CD14-positive monocyte (primary cell): ENCODE data around the gene TMEM169. TPM values are rescaled to one million over a fixed set of nuclear protein-coding genes. Genes with fewer than 3 reads are reported as not detected.
A peak's percentile ranks its signal among the peaks of the same experiment; 100 is the strongest.

ENCODE experiments used
- DNase-seq, 3 donors: peaks; one replicate each; pipeline ENCODE4 v3.0.0-alpha.2; 2011 to 2022
- H2AFZ ChIP-seq: 2 replicates; pipeline ENCODE4 v1.6.0; 2012; ENCODE audit warnings: mild to moderate bottlenecking, low read depth, low read length, inconsistent platforms; ENCODE audit not compliant: insufficient read depth, poor library complexity, severe bottlenecking
- H3K27ac ChIP-seq, 2 donors: 1 replicate in 1 of 2; 2 replicates in 1 of 2; pipeline ENCODE4 v1.5.1; 2012 to 2013; ENCODE audit warnings: low read length in 2 of 2, control low read depth in 1 of 2, inconsistent platforms in 1 of 2, low read depth in 1 of 2, mild to moderate bottlenecking in 1 of 2
- H3K27me3 ChIP-seq, 2 donors: one replicate each; pipeline versions ENCODE4 v1.6.0 to v1.6.1; 2011 to 2013; ENCODE audit warnings: low read length in 2 of 2; ENCODE audit not compliant: control insufficient read depth in 2 of 2, insufficient read depth in 2 of 2
- H3K36me3 ChIP-seq, 2 donors: replicated peaks in 1 of 2; 1 replicate in 1 of 2; 2 replicates in 1 of 2; pipeline versions ENCODE4 v1.5.1 to v1.6.1; 2012 to 2013; ENCODE audit warnings: low read length in 2 of 2, control low read depth in 1 of 2, inconsistent platforms in 1 of 2, mild to moderate bottlenecking in 1 of 2; ENCODE audit not compliant: insufficient read depth in 2 of 2, control insufficient read depth in 1 of 2
- H3K4me1 ChIP-seq, 2 donors: 1 replicate in 1 of 2; 2 replicates in 1 of 2; pipeline versions ENCODE4 v1.5.1 to v1.6.1; 2012 to 2013; ENCODE audit warnings: low read length in 2 of 2, control low read depth in 1 of 2, inconsistent platforms in 1 of 2, mild to moderate bottlenecking in 1 of 2, moderate library complexity in 1 of 2; ENCODE audit not compliant: insufficient read depth in 2 of 2, control insufficient read depth in 1 of 2
- H3K4me2 ChIP-seq: replicated peaks from 2 replicates; pipeline ENCODE3; 2012; ENCODE audit warnings: low read length, moderate library complexity, mild to moderate bottlenecking; ENCODE audit not compliant: poor library complexity, severe bottlenecking; ENCODE audit errors: extremely low read depth
- H3K4me3 ChIP-seq, 3 experiments: fragments of 200-600 bp in 1 of 3; sonication (generic) in 1 of 3; replicated peaks in 1 of 3; 1 replicate in 2 of 3; 2 replicates in 1 of 3; pipeline ENCODE4 v1.5.1; 2011 to 2013; ENCODE audit warnings: low read length in 3 of 3, mild to moderate bottlenecking in 3 of 3, control low read depth in 2 of 3, low read depth in 2 of 3, inconsistent platforms in 1 of 3, moderate library complexity in 1 of 3
- H3K79me2 ChIP-seq: 2 replicates; pipeline ENCODE4 v1.6.0; 2012; ENCODE audit warnings: mild to moderate bottlenecking, control low read depth, inconsistent platforms, low read length, moderate library complexity; ENCODE audit not compliant: insufficient read depth
- H3K9ac ChIP-seq: 2 replicates; pipeline ENCODE4 v1.6.0; 2017; ENCODE audit warnings: low read length, mild to moderate bottlenecking; ENCODE audit not compliant: insufficient read depth, poor library complexity, severe bottlenecking
- H3K9me3 ChIP-seq, 2 donors: replicated peaks in 1 of 2; 1 replicate in 1 of 2; 2 replicates in 1 of 2; pipeline versions ENCODE4 v1.5.1 to v1.6.1; 2012 to 2013; ENCODE audit warnings: low read length in 2 of 2, control low read depth in 1 of 2; ENCODE audit not compliant: control insufficient read depth in 1 of 2, insufficient read depth in 1 of 2
- H4K20me1 ChIP-seq: 2 replicates; pipeline ENCODE4 v1.6.0; 2012; ENCODE audit warnings: mild to moderate bottlenecking, low read length, control low read depth, moderate library complexity; ENCODE audit not compliant: insufficient read depth
- H3K27ac Mint-ChIP-seq, 7 donors: one replicate each; pipeline ENCODE4 v1.8.0; 2020; ENCODE audit warnings: mild to moderate bottlenecking in 7 of 7, mixed read lengths in 7 of 7, moderate library complexity in 6 of 7, inconsistent platforms in 2 of 7
- H3K27me3 Mint-ChIP-seq, 3 donors: one replicate each; pipeline ENCODE4 v1.8.0; 2021 to 2022; ENCODE audit warnings: low read depth in 3 of 3, mild to moderate bottlenecking in 3 of 3, mixed read lengths in 3 of 3, moderate library complexity in 3 of 3, inconsistent platforms in 1 of 3
- H3K36me3 Mint-ChIP-seq, 2 donors: one replicate each; pipeline ENCODE4 v1.8.0; 2020; ENCODE audit warnings: mixed read lengths in 2 of 2, inconsistent platforms in 1 of 2, mild to moderate bottlenecking in 1 of 2
- H3K4me1 Mint-ChIP-seq: one replicate; pipeline ENCODE4 v1.8.0; 2020; ENCODE audit warnings: mild to moderate bottlenecking, mixed read lengths
- H3K4me3 Mint-ChIP-seq, 2 donors: one replicate each; pipeline ENCODE4 v1.8.0; 2020; ENCODE audit warnings: mild to moderate bottlenecking in 2 of 2, mixed read lengths in 2 of 2, moderate library complexity in 1 of 2
- H3K9me3 Mint-ChIP-seq, 7 donors: one replicate each; pipeline ENCODE4 v1.8.0; 2020 to 2022; ENCODE audit warnings: mixed read lengths in 7 of 7, mild to moderate bottlenecking in 6 of 7, moderate library complexity in 6 of 7, inconsistent platforms in 2 of 7
- CTCF ChIP-seq: fragments of 200-600 bp; IDR thresholded peaks from one replicate; pipeline ENCODE4 v1.8.0; 2022; ENCODE audit warnings: antibody characterized with exemption, mild to moderate bottlenecking
- WGBS: methylation state at CpG from one replicate; pipeline ENCODE4 v1.1.5; 2013; ENCODE audit warnings: missing lambda C conversion rate; ENCODE audit not compliant: insufficient coverage; 5-methylcytosine and 5-hydroxymethylcytosine counted together
- intact Hi-C, 2 donors: fragments of 100-400 bp; cut with micrococcal nuclease; formaldehyde crosslinking; loops; one replicate each; pipeline versions ENCODE4 v1.15.0 to v1.15.1; 2023
- polyA plus RNA-seq, 3 donors: library from polyadenylated mRNA; depleted of rRNA in 1 of 3; unstranded in 2 of 3; stranded (reverse) in 1 of 3; fragments of 300-500 nt in 2 of 3; fragments of >200 nt in 1 of 3; fragmentation: Illumina TruSeq in 2 of 3; gene quantifications; 1 replicate in 2 of 3; 2 replicates in 1 of 3; pipeline ENCODE4 v1.2.3, GENCODE V29; 2012 to 2021

Gene TMEM169
- polyA plus RNA-seq, 3 donors, result 0.24 to 0.92 (median 0.74) TPM

GRCh38 chr2:216116418-216116817 is 34.7 kb downstream of the TMEM169 start:
- Mint-ChIP-seq H3K27ac (no peak overlapping the region), H3K4me3 (no peak overlapping the region), H3K9me3 (no peaks in the 10 kb centered on the region), H3K4me1 (peaks cover 21% of the 10 kb centered on the region), H3K36me3 (peaks cover 72 to 80% of the 10 kb centered on the region in 2 donors), H3K27me3 (no peaks in the 10 kb centered on the region)
- peaks cover 94% of the 10 kb centered on the region for H3K79me2 ChIP-seq
- no peak overlapping the region for H2AFZ ChIP-seq
- no peak for DNase-seq
- H3K27me3 ChIP-seq, result no peaks in the 10 kb centered on the region
- peaks cover 80 to 87% of the 10 kb centered on the region in 2 donors for H3K36me3 ChIP-seq
- H3K9ac ChIP-seq, result no peak overlapping the region
- intact Hi-C loops, result loop anchor here (5.0 to 10.0 kb wide), 2 partner anchors 296 to 298 kb away; partner anchors contain the start of gene SMARCAL1 (in 2 of the 2)
- WGBS, result no CpG with 5 or more reads among the region's 1 CpG
- H3K4me2 ChIP-seq, result no peak overlapping the region
- H3K4me3 ChIP-seq, result no peak overlapping the region
- peak overlapping the region in 1 of 2 donors; percentile 28 for H3K27ac ChIP-seq
- peaks cover 68% of the 10 kb centered on the region for H4K20me1 ChIP-seq
- H3K4me1 ChIP-seq, result peaks cover 9 to 25% of the 10 kb centered on the region in 2 donors
- TF ChIP-seq CTCF, result no peak
- no peaks in the 10 kb centered on the region for H3K9me3 ChIP-seq

GRCh38 chr2:216117561-216118340 is 36.0 kb downstream of the TMEM169 start:
- 100% methylated on average over 3 of the region's 4 CpGs for WGBS
- Histone ChIP-seq H3K4me2 (no peak overlapping the region), H3K27me3 (no peaks in the 10 kb centered on the region), H3K4me1 (peaks cover 9 to 22% of the 10 kb centered on the region in 2 donors), H2AFZ (no peak overlapping the region), H3K4me3 (no peak overlapping the region), H3K9me3 (no peaks in the 10 kb centered on the region), H4K20me1 (peaks cover 63% of the 10 kb centered on the region), H3K9ac (no peak overlapping the region), H3K36me3 (peaks cover 84 to 87% of the 10 kb centered on the region in 2 donors), H3K79me2 (peaks cover 92% of the 10 kb centered on the region), H3K27ac (peak overlapping the region in 1 of 2 donors; percentile 30)
- peaks cover 77 to 84% of the 10 kb centered on the region in 2 donors for H3K36me3 Mint-ChIP-seq
- H3K27me3 Mint-ChIP-seq, result no peaks in the 10 kb centered on the region
- intact Hi-C loops, result loop anchor here (5.0 to 10.0 kb wide), 2 partner anchors 295 to 297 kb away; partner anchors contain the start of gene SMARCAL1 (in 2 of the 2)
- no peaks in the 10 kb centered on the region for H3K9me3 Mint-ChIP-seq
- no peak overlapping the region for H3K4me3 Mint-ChIP-seq
- H3K27ac Mint-ChIP-seq, result peak overlapping the region in 2 of 7 donors; percentile 11 to 75
- TF ChIP-seq CTCF, result no peak
- peaks cover 15% of the 10 kb centered on the region for H3K4me1 Mint-ChIP-seq
- DNase-seq, result no peak
